Tracheal epithelial cell (primary cell): ENCODE results near the gene DDX39A. TPM values are rescaled to one million over a fixed set of nuclear protein-coding genes. Genes with fewer than 3 reads are reported as not detected.

ENCODE experiments used
- total RNA-seq: library from RNA; depleted of rRNA; stranded (reverse); fragments of >200 nt; gene quantifications from 2 replicates; pipeline ENCODE4 v1.2.1, GENCODE V29; 2014

Gene DDX39A
- 45.8 and 62.7 TPM in 2 replicates for total RNA-seq

GRCh38 chr19:14419106-14419813 lies at the start of gene DDX39A:
Gene DDX39A (minus strand): TSS chr19:14419341. CDS start chr19:14413220, 6,121 bp downstream.

GRCh38 chr19:14432791-14433553 lies 13.8 kb upstream of the DDX39A start, which contains the start of gene PKN1:
Gene PKN1 (plus strand): TSS chr19:14433306. CDS start chr19:14433522, 216 bp downstream.

Other genes starting within 250 kb of the DDX39A start
- gene ADGRL1, start 213.2 kb downstream of the DDX39A start, total RNA-seq: 2.8 and 4.1 TPM in 2 replicates
- gene ADGRE5, start 37.9 kb downstream of the DDX39A start, total RNA-seq: 6.5 and 6.6 TPM in 2 replicates
- gene PKN1, start 14.0 kb upstream of the DDX39A start, total RNA-seq: 45.2 and 49.9 TPM in 2 replicates
- gene PTGER1, start 56.0 kb upstream of the DDX39A start, total RNA-seq: 0.96 and 2.6 TPM in 2 replicates
- 275 and 499 TPM in 2 replicates for gene GIPC1, start 76.8 kb upstream of the DDX39A start, total RNA-seq
- gene DNAJB1, start 99.1 kb upstream of the DDX39A start, total RNA-seq: 77.4 and 100 TPM in 2 replicates
- 26.0 and 27.7 TPM in 2 replicates for gene TECR, start 110.3 kb upstream of the DDX39A start, total RNA-seq
- gene NDUFB7, start 152.7 kb upstream of the DDX39A start, total RNA-seq: 250 and 364 TPM in 2 replicates
- not detected in 2 replicates for gene CLEC17A, start 163.7 kb upstream of the DDX39A start, total RNA-seq